Endometrial microvascular endothelial cells (primary cell): ENCODE data around the gene SMG1. TPM values are rescaled to one million over a fixed set of nuclear protein-coding genes. Genes with fewer than 3 reads are reported as not detected.
"Not testable (repeated sequence)": the region's sequence is repeated elsewhere in the genome, so short reads cannot be mapped to it uniquely, and the experiment has no call there.

Experiments used
- in situ Hi-C: cut with HindIII; loops from 2 replicates; pipeline ENCODE4 v1.10.0; 2017; ENCODE audit warnings: low sequenced_read_pairs, low pct_unique_long_range_greater_than_20kb; ENCODE audit errors: inconsistent ontology term
- total RNA-seq: library from RNA; depleted of rRNA; stranded (reverse); fragments of >200 nt; gene quantifications from one replicate; pipeline ENCODE4 v1.2.3, GENCODE V29; 2015; ENCODE audit errors: inconsistent ontology term

SMG1 gene
- total RNA-seq, 1 donor from 2014 or later, result 30.9 TPM

DNA sequence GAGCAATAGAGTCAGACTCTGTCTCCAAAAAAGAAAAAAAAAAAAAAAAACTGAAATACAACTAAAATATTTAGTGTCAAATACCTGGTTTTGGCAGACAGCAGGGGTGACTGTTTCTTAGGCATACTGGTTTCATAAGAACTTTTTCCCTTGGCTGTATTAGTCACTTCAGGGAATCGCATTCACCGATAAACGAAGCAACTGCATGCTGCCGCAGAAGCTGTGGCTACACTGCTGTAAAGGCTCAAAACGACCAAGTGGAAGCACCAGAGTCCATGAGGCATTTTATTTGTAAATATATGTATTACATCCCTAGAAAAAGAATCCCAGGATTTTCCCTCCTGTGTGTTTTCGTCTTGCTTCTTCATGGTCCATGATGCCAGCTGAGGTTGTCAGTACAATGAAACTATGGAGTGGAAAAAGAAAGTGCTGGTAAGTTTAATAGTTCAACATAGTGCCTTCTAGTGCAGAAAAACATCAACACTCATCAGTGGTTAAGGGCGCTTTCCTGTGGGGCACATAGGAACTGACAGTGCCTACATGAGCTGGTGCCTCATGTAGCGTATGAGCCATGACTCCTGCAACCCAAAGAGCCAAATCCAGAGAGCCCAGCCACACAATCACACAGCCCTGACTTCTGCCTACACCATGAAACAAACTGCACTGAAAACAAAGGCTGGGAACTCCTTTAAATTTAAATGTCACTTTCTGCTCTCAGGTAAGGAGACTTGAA lies 143.3 kb downstream of the SMG1 start:
- in situ Hi-C loops, result no loop called here

DNA sequence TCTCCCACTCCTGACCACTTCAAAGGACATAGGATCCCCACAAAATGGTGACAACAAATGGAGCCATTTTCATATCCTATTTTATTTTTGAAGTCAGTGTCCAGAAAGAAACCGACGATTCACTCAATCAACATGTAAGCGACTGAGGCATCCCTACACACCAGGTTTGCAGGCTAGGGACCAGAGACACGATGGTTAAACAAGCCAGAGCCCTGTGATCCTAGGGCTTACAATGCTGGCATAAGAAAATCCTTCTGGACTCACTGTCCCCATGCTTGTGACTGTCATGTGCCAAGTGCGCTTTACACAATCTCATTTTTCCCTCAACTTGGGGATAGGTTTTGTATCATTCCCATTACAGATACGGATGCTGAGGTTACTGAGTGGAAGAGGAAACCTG lies 145.0 kb downstream of the SMG1 start:
- in situ Hi-C loops, result not testable (repeated sequence)

DNA sequence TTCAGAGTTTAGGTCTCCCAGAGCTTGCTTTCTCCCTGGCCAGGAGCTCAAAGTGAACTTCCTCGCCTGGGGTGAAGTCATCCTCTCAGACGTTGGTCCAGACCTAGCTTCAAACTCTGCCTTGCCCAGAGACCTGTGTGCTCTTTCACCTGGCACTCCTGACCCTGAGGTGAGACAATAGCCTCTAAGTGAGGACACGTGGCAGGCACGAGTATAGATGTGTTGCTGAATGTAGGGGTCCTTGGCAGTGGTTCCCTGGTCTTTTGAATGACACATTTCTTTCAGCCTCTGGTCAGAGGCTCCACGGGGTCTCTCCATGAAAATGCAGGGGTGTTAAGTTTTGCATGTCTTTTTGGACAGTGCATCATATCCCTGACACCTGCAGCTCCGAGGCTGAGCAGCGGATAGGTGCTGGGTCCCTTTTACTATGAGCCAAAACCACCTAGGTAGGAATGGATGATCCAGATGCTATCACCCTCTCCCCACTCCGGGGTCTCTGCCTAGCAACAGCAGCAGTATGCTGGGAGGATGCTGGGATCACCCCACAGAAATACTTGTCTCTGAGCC lies 145.7 kb downstream of the SMG1 start:
- in situ Hi-C loops, result not testable (repeated sequence)

DNA sequence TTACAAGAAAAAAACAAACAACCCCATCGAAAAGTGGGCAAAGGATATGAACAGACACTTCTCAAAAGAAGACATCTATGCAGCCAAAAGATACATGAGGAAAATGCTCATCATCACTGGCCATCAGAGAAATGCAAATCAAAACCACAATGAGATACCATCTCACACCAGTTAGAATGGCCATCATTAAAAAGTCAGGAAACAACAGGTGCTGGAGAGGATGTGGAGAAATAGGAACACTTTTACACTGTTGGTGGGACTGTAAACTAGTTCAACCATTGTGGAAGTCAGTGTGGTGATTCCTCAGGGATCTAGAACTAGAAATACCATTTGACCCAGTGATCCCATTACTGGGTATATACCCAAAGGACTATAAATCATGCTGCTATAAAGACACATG lies 148.5 kb downstream of the SMG1 start:
- in situ Hi-C loops, result not testable (repeated sequence)

DNA sequence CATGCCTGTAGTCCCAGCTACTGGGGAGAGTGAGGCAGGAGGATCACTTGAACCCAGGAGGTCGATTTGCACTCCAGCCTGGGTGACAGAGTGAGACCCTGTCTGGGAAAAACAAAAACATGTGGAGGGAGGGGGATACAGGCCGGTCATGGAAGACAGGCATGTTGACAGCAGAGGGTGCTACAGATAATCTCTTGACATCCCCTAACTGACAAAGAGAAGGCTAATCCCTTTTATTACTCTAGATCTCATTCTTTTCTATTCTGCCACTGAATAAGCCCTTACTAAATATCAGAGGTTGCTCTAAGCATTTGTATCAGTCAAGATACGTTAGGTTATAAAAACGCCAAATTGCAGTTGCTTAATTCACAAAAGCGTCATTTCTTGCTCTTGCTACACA lies 149.9 kb downstream of the SMG1 start:
- in situ Hi-C loops, result not testable (repeated sequence)

DNA sequence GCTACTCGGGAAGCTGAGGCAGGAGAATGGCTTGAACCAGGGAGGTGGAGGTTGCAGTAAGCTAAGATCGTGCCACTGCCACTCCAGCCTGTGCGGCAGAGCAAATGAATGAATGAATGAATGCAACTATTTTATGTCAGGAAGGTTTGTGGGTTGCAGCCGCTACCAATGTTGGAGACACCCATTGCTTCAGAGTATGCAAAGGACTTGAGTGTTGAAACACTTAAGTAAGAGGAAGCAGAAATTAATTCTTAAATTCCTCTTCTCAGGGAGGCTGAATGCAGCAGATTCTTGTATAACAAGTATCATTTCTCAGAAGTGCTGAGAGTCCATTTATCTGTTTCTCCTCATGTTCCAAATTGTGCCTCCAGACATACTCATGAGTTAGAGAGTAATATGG lies 151.6 kb downstream of the SMG1 start:
- in situ Hi-C loops, result not testable (repeated sequence)

- in situ Hi-C loops, result not testable (repeated sequence)
Observed at GRCh38 chr16:18772171-18772570, 154.0 kb downstream of the SMG1 start.

GRCh38 chr16:18770336-18770962 lies 155.8 kb downstream of the SMG1 start:
- in situ Hi-C loops, result not testable (repeated sequence)

GRCh38 chr16:18767217-18767616 lies 159.0 kb downstream of the SMG1 start:
- in situ Hi-C loops, result not testable (repeated sequence)

DNA sequence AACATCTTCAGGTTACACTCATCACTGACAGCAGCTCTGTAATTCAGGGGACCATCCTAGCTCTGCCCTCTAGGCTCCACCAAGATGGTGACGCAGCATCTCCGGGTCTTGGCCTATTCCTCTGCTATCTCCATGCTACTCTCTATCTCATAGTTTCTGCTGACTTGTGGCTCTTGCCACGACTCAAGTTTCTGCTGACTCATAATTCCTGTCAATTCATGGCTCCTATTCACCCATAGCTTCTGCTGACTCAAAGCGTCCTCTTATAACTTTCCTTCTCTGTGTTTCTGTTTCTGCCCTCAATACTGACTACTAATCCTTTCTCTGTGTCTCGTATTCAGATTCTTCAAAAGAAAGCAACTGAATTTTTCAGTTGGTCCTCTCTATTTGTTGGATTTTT lies 163.5 kb downstream of the SMG1 start:
- in situ Hi-C loops, result not testable (repeated sequence)

- in situ Hi-C loops, result not testable (repeated sequence)
Observed at GRCh38 chr16:18759598-18760520, 166.3 kb downstream of the SMG1 start.

GRCh38 chr16:18757960-18758660 lies 168.1 kb downstream of the SMG1 start:
- in situ Hi-C loops, result not testable (repeated sequence)

- in situ Hi-C loops, result not testable (repeated sequence)
Observed at GRCh38 chr16:18756639-18757038, 169.6 kb downstream of the SMG1 start.

Other genes with a start within 250 kb of the SMG1 start
- 2,210 TPM for gene RPS15A, start 136.1 kb downstream of the SMG1 start, total RNA-seq
- gene ARL6IP1, start 124.9 kb downstream of the SMG1 start, total RNA-seq, result 526 TPM
- gene TMC7, start 57.5 kb upstream of the SMG1 start, total RNA-seq, result 0.65 TPM
- 11.4 TPM for gene COQ7, start 141.2 kb upstream of the SMG1 start, total RNA-seq
- gene ITPRIPL2, start 187.6 kb upstream of the SMG1 start, total RNA-seq, result 25.0 TPM
- not detected for gene SYT17, start 241.8 kb upstream of the SMG1 start, total RNA-seq